Activated T-helper 2 cell treated with anti-CD3 and anti-CD28 coated beads, Interferon-gamma antibody, Interleukin-2, Interleukin-4, amounts not matched to agents 10 μg/mL and 5 μg/mL and 100 μg/mL, durations not matched to agents 14 hours and 24 hours and 36 hours (primary cell): ENCODE measurements around the gene PUSL1. TPM values are rescaled to one million over a fixed set of nuclear protein-coding genes. Genes with fewer than 3 reads are reported as not detected.
A peak's percentile ranks its signal among the peaks of the same experiment; 100 is the strongest.

Experiments used
- DNase-seq: peaks from one replicate; pipeline ENCODE4 v3.0.0; 2021; ENCODE audit warnings: low spot score
- H3K27ac Mint-ChIP-seq: one replicate; pipeline ENCODE4 v1.8.0; 2021; ENCODE audit warnings: mixed read lengths
- H3K27me3 Mint-ChIP-seq: one replicate; pipeline ENCODE4 v1.8.0; 2021; ENCODE audit warnings: low read depth, mixed read lengths
- H3K36me3 Mint-ChIP-seq: one replicate; pipeline ENCODE4 v1.8.0; 2021; ENCODE audit warnings: low read depth, mixed read lengths
- H3K4me1 Mint-ChIP-seq: one replicate; pipeline ENCODE4 v1.8.0; 2021; ENCODE audit warnings: low read depth, mixed read lengths
- H3K4me3 Mint-ChIP-seq: one replicate; pipeline ENCODE4 v1.8.0; 2021; ENCODE audit warnings: low read depth, mild to moderate bottlenecking, moderate library complexity, mixed read lengths
- H3K9me3 Mint-ChIP-seq: one replicate; pipeline ENCODE4 v1.8.0; 2021; ENCODE audit warnings: mixed read lengths
- intact Hi-C: fragments of 100-400 bp; cut with micrococcal nuclease; formaldehyde crosslinking; loops from one replicate; pipeline ENCODE4 v1.15.1; 2023
- total RNA-seq: library from RNA; stranded (reverse); gene quantifications from 2 replicates; pipeline ENCODE4 v1.2.3, GENCODE V29; 2022

Gene PUSL1
- total RNA-seq, 1 donor from 2014 or later: 31.8 TPM

- Mint-ChIP-seq H3K9me3 (no peaks in the 10 kb centered on the region), H3K27ac (peak overlapping the region; percentile 9), H3K4me1 (peaks cover 29% of the 10 kb centered on the region), H3K27me3 (no peaks in the 10 kb centered on the region), H3K36me3 (peaks cover 44% of the 10 kb centered on the region), H3K4me3 (peak overlapping the region; percentile 71)
- intact Hi-C loops: loop anchor here (5.0 to 10.0 kb wide), 2 partner anchors 39 to 156 kb away; partner anchors contain the start of genes B3GALT6, C1orf159 and SDF4
- no peak for DNase-seq
These were observed 37.6 kb upstream of the PUSL1 start for GRCh38 chr1:1270813-1271212.

GRCh38 chr1:1272341-1273208 lies 35.8 kb upstream of the PUSL1 start:
- intact Hi-C loops: loop anchor here (2.0 to 10.0 kb wide), 3 partner anchors 40 to 158 kb away; partner anchors contain the start of genes B3GALT6, C1orf159 and SDF4

DNA sequence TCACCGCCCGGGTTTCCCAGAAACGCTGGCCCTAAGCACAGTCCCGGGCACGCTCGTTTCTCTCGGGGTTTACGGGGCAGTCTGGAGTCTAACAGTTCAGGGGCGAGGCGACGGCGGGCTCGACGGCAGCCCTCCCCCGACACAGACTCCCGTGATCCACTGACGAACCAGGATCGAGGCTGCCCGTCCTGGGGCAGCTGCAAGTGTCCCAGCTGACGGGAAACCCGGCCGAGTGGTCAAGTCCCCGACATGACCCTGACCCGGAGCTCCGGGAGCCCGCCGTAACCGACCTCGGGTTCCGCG lies 35.2 kb upstream of the PUSL1 start:
- Mint-ChIP-seq H3K9me3 (no peaks in the 10 kb centered on the region), H3K27me3 (no peaks in the 10 kb centered on the region), H3K27ac (peak overlapping the region; percentile 69), H3K4me1 (peaks cover 29% of the 10 kb centered on the region), H3K4me3 (peak overlapping the region; percentile 81), H3K36me3 (peaks cover 33% of the 10 kb centered on the region)
- intact Hi-C loops: loop anchor here (2.0 to 10.0 kb wide), 3 partner anchors 41 to 158 kb away; partner anchors contain the start of genes B3GALT6, C1orf159 and SDF4
- DNase-seq: no peak

More at GRCh38 chr1:1272341-1273208, 35.8 kb upstream of the PUSL1 start:
- H3K27me3 Mint-ChIP-seq: no peaks in the 10 kb centered on the region
- peak overlapping the region; percentile 81 for H3K4me3 Mint-ChIP-seq
- no peak for DNase-seq
- peaks cover 36% of the 10 kb centered on the region for H3K36me3 Mint-ChIP-seq
- peaks cover 29% of the 10 kb centered on the region for H3K4me1 Mint-ChIP-seq
- no peaks in the 10 kb centered on the region for H3K9me3 Mint-ChIP-seq
- peak overlapping the region; percentile 69 for H3K27ac Mint-ChIP-seq

DNA sequence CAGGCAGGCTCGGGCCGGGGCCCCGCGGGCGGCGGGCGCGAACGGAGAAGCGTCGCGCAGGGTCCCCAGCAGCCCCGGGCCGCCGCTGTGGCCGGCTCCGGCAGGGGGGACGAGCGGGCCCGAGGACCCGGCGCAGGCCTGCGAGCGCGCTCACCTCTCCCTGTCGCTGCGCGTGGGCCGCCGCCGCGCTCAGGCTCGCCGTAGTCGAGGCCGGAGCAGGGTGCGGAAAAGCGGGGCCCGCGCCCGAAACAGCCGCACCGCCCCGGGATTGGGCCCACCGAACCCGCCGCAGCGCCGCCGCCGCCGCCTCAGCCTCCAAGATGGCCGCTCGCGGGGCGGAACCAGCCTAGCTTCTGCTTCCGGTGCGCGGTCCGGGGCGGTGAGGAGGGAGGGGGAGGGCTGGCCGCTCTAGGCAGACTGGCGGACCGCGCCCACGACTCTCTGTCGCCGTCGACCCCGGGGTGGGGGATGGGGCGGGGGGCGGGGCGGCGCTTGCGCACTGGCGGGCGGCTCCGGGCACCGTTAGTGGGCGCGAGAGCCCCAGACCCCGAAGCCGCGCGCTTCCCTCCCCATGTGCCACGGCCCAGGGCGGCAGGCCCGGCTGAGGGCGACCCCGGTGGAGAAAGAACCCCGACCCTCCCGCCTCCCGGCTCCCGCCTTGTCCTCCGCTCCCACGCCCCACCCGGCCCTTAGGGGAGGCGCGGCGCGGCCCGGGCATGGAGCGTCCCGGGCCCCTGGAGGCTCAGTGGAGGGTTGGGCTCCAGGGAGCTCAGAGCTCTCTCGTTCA lies 34.7 kb upstream of the PUSL1 start, which contains the start of gene UBE2J2:
Gene UBE2J2 (minus strand): TSS at position 343 of the 787 bp plus-strand sequence. CDS start 5,862 bp downstream, outside the sequence.
- Mint-ChIP-seq H3K4me3 (peak within 1 kb of the TSS; percentile 81), H3K4me1 (peaks cover 29% of the 10 kb centered on the region), H3K27ac (peak within 1 kb of the TSS; percentile 69), H3K36me3 (peaks cover 32% of the 10 kb centered on the region), H3K27me3 (no peaks in the 10 kb centered on the region), H3K9me3 (no peaks in the 10 kb centered on the region)
- intact Hi-C loops: loop anchor here (2.0 to 10.0 kb wide), 3 partner anchors 41 to 159 kb away; partner anchors contain the start of genes B3GALT6, C1orf159 and SDF4
- DNase-seq: peak; percentile 87

- intact Hi-C loops: loop anchor here (5.0 to 10.0 kb wide), 2 partner anchors 42 to 160 kb away; partner anchors contain the start of genes B3GALT6, C1orf159 and SDF4
- no peaks in the 10 kb centered on the region for H3K9me3 Mint-ChIP-seq
- no peak for DNase-seq
- no peaks in the 10 kb centered on the region for H3K27me3 Mint-ChIP-seq
- H3K36me3 Mint-ChIP-seq: peaks cover 29% of the 10 kb centered on the region
- H3K4me1 Mint-ChIP-seq: peaks cover 29% of the 10 kb centered on the region
- no peak overlapping the region for H3K27ac Mint-ChIP-seq
- H3K4me3 Mint-ChIP-seq: peak overlapping the region; percentile 74
These were observed 34.0 kb upstream of the PUSL1 start for GRCh38 chr1:1274299-1274930.

GRCh38 chr1:1274931-1275431 lies 33.4 kb upstream of the PUSL1 start:
- no peak for DNase-seq
- peak overlapping the region; percentile 74 for H3K4me3 Mint-ChIP-seq
- H3K36me3 Mint-ChIP-seq: peaks cover 25% of the 10 kb centered on the region
- no peak overlapping the region for H3K27ac Mint-ChIP-seq
- peaks cover 27% of the 10 kb centered on the region for H3K4me1 Mint-ChIP-seq
- intact Hi-C loops: loop anchor here (5.0 to 10.0 kb wide), 2 partner anchors 43 to 160 kb away; partner anchors contain the start of genes B3GALT6, C1orf159 and SDF4
- H3K9me3 Mint-ChIP-seq: no peaks in the 10 kb centered on the region
- H3K27me3 Mint-ChIP-seq: no peaks in the 10 kb centered on the region

GRCh38 chr1:1275836-1276235 lies 32.6 kb upstream of the PUSL1 start:
- peaks cover 16% of the 10 kb centered on the region for H3K36me3 Mint-ChIP-seq
- no peak for DNase-seq
- intact Hi-C loops: loop anchor here (10.0 kb wide), 1 partner anchor 161 kb away; the partner anchor contains the start of gene C1orf159
- no peaks in the 10 kb centered on the region for H3K27me3 Mint-ChIP-seq
- peaks cover 18% of the 10 kb centered on the region for H3K4me1 Mint-ChIP-seq
- H3K4me3 Mint-ChIP-seq: peak overlapping the region; percentile 1
- H3K9me3 Mint-ChIP-seq: no peaks in the 10 kb centered on the region
- no peak overlapping the region for H3K27ac Mint-ChIP-seq

GRCh38 chr1:1278620-1279019 lies 29.8 kb upstream of the PUSL1 start:
- no peak overlapping the region for H3K27ac Mint-ChIP-seq
- no peak for DNase-seq
- peaks cover 4% of the 10 kb centered on the region for H3K4me1 Mint-ChIP-seq
- no peaks in the 10 kb centered on the region for H3K9me3 Mint-ChIP-seq
- H3K27me3 Mint-ChIP-seq: no peaks in the 10 kb centered on the region
- H3K36me3 Mint-ChIP-seq: no peaks in the 10 kb centered on the region
- H3K4me3 Mint-ChIP-seq: no peak overlapping the region
- intact Hi-C loops: loop anchor here (10.0 kb wide), 1 partner anchor 164 kb away; the partner anchor contains the start of gene C1orf159

GRCh38 chr1:1279028-1279427 lies 29.4 kb upstream of the PUSL1 start:
- DNase-seq: no peak
- Mint-ChIP-seq H3K4me1 (peaks cover 4% of the 10 kb centered on the region), H3K27me3 (no peaks in the 10 kb centered on the region), H3K36me3 (no peaks in the 10 kb centered on the region), H3K4me3 (no peak overlapping the region), H3K9me3 (no peaks in the 10 kb centered on the region), H3K27ac (no peak overlapping the region)
- intact Hi-C loops: loop anchor here (10.0 kb wide), 1 partner anchor 164 kb away; the partner anchor contains the start of gene C1orf159

GRCh38 chr1:1280782-1281481 lies 27.5 kb upstream of the PUSL1 start:
- peaks cover 1% of the 10 kb centered on the region for H3K4me1 Mint-ChIP-seq
- no peaks in the 10 kb centered on the region for H3K9me3 Mint-ChIP-seq
- intact Hi-C loops: no loop called here
- no peak for DNase-seq
- H3K27ac Mint-ChIP-seq: no peak overlapping the region
- H3K27me3 Mint-ChIP-seq: no peaks in the 10 kb centered on the region
- no peak overlapping the region for H3K4me3 Mint-ChIP-seq
- H3K36me3 Mint-ChIP-seq: no peaks in the 10 kb centered on the region

DNA sequence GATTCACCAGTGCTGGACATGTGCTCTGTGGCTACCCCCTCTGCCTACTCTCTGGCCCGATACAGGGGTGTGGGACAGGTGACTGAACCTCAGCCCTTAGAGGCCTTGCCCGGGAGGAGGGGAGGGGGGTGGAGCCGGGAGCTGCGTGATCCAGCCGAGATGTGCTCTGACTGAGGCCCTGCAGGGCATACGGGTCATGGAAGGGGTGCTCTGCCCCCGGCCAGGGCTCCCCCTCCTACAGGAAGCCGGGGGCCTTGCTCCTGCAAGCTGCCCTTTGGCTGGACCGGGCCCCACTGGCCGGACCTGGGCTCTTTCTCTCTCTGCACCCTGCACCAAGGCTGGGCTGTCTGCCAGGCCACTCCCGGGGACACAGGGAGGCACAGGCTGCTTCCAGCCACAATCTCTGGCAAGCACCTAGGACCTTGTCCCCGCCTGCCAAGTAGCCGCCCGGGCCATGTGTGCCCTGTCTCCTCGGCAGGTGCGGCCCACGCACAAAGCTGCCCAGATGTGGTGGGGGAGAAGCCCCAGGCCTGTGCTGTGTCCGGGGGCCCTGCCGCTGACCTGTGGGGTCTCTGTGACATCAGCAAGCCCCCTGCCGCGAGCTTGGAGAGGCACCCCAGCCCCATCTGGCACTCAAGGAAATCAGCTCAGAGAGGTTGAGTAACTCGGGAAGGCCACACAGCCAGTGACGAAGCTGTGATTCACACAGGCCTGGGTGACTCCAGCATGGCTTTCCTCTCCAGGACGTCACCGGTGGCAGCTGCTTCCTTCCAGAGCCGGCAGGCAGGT lies 26.7 kb upstream of the PUSL1 start:
- intact Hi-C loops: no loop called here
- Mint-ChIP-seq H3K36me3 (no peaks in the 10 kb centered on the region), H3K9me3 (no peaks in the 10 kb centered on the region), H3K27ac (no peak overlapping the region), H3K4me1 (peaks cover 1% of the 10 kb centered on the region), H3K27me3 (no peaks in the 10 kb centered on the region), H3K4me3 (no peak overlapping the region)
- no peak for DNase-seq
